Suprapubic skin (tissue), 4 donors: ENCODE measurements around the gene RSPO4. TPM values are rescaled to one million over a fixed set of nuclear protein-coding genes. Genes with fewer than 3 reads are reported as not detected.
"Not testable (repeated sequence)": the region's sequence is repeated elsewhere in the genome, so short reads cannot be mapped to it uniquely, and the experiment has no call there.

ENCODE experiments used
- DNase-seq, 2 donors: peaks; one replicate each; pipeline ENCODE4 v3.0.0-alpha.2; 2019; ENCODE audit warnings: low spot score in 2 of 2
- H3K27ac ChIP-seq: fragments of 200-600 bp; sonication (generic); one replicate; pipeline ENCODE4 v1.5.1; 2019
- H3K27me3 ChIP-seq: fragments of 200-600 bp; sonication (generic); one replicate; pipeline ENCODE4 v1.5.1; 2019
- H3K36me3 ChIP-seq: fragments of 200-600 bp; sonication (generic); one replicate; pipeline ENCODE4 v1.5.1; 2019
- H3K4me1 ChIP-seq: fragments of 200-600 bp; sonication (generic); one replicate; pipeline ENCODE4 v1.5.1; 2019
- H3K4me3 ChIP-seq: fragments of 200-600 bp; sonication (generic); one replicate; pipeline ENCODE4 v1.5.1; 2019; ENCODE audit warnings: mild to moderate bottlenecking
- H3K9me3 ChIP-seq: fragments of 200-600 bp; sonication (generic); one replicate; pipeline ENCODE4 v1.5.1; 2019
- EP300 ChIP-seq: sonication (generic); formaldehyde crosslinking; IDR thresholded peaks from one replicate; pipeline ENCODE4 v1.6.1; 2017; ENCODE audit warnings: antibody characterized with exemption
- POLR2A ChIP-seq, 2 donors: fragments of 450-650 bp; IDR thresholded peaks; one replicate each; pipeline ENCODE4 v1.6.1; 2017; ENCODE audit warnings: antibody characterized with exemption in 2 of 2, mild to moderate bottlenecking in 2 of 2, moderate library complexity in 2 of 2
- POLR2AphosphoS5 ChIP-seq, 3 donors: sonication (generic); formaldehyde crosslinking; IDR thresholded peaks; one replicate each; pipeline ENCODE4 v1.6.1; 2017; ENCODE audit warnings: antibody characterized with exemption in 3 of 3
- WGBS: methylation state at CpG from one replicate; pipeline ENCODE4 v1.1.5; 2018; 5-methylcytosine and 5-hydroxymethylcytosine counted together
- total RNA-seq, 4 donors: library from RNA; depleted of rRNA; stranded (reverse); fragments of >200 nt; gene quantifications; one replicate each; pipeline ENCODE4 v1.1.0, GENCODE V29; 2016
- TF ChIP-seq, protein P1 (sequence below), 2 donors: fragments of 200-600 bp in 1 of 2; fragments of 450-650 bp in 1 of 2; sonication (generic) in 1 of 2; IDR thresholded peaks; one replicate each; pipeline ENCODE4 v1.5.1; 2016 to 2019; ENCODE audit warnings: antibody characterized with exemption in 2 of 2, mild to moderate bottlenecking in 1 of 2, moderate library complexity in 1 of 2

The RSPO4 gene
- total RNA-seq, 4 donors from 2014 or later, result 0.26 to 0.91 (median 0.67) TPM

- no peak for DNase-seq
- WGBS, result 25% methylated on average over 3 of the region's 6 CpGs
- Histone ChIP-seq H3K27me3 (peaks cover 61% of the 10 kb centered on the region), H3K4me1 (no peaks in the 10 kb centered on the region), H3K27ac (no peak overlapping the region), H3K9me3 (no peaks in the 10 kb centered on the region), H3K36me3 (no peaks in the 10 kb centered on the region), H3K4me3 (no peak overlapping the region)
- no peak for TF ChIP-seq EP300
- TF ChIP-seq, protein P1, sequence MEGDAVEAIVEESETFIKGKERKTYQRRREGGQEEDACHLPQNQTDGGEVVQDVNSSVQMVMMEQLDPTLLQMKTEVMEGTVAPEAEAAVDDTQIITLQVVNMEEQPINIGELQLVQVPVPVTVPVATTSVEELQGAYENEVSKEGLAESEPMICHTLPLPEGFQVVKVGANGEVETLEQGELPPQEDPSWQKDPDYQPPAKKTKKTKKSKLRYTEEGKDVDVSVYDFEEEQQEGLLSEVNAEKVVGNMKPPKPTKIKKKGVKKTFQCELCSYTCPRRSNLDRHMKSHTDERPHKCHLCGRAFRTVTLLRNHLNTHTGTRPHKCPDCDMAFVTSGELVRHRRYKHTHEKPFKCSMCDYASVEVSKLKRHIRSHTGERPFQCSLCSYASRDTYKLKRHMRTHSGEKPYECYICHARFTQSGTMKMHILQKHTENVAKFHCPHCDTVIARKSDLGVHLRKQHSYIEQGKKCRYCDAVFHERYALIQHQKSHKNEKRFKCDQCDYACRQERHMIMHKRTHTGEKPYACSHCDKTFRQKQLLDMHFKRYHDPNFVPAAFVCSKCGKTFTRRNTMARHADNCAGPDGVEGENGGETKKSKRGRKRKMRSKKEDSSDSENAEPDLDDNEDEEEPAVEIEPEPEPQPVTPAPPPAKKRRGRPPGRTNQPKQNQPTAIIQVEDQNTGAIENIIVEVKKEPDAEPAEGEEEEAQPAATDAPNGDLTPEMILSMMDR (IDR thresholded peaks at IDR 0.05), result no peak
- TF ChIP-seq POLR2AphosphoS5 (IDR thresholded peaks at IDR 0.05), result no peak
- TF ChIP-seq POLR2A (IDR thresholded peaks at IDR 0.05), result no peak
Observed at GRCh38 chr20:990293-990959, 11.7 kb downstream of the RSPO4 start.

GRCh38 chr20:988272-988671, 13.8 kb downstream of the RSPO4 start:
- no peak for DNase-seq
- no peak overlapping the region for H3K4me3 ChIP-seq
- H3K36me3 ChIP-seq, result no peaks in the 10 kb centered on the region
- WGBS, result 73% methylated on average over 3 of the region's 3 CpGs
- no peaks in the 10 kb centered on the region for H3K4me1 ChIP-seq
- TF ChIP-seq POLR2AphosphoS5 (IDR thresholded peaks at IDR 0.05), result no peak
- TF ChIP-seq, protein P1 (IDR thresholded peaks at IDR 0.05), result no peak
- H3K9me3 ChIP-seq, result no peaks in the 10 kb centered on the region
- H3K27me3 ChIP-seq, result peaks cover 62% of the 10 kb centered on the region
- no peak overlapping the region for H3K27ac ChIP-seq

GRCh38 chr20:987677-988076, 14.4 kb downstream of the RSPO4 start:
- H3K4me3 ChIP-seq, result no peak overlapping the region
- TF ChIP-seq EP300 (no peak), POLR2A (IDR thresholded peaks at IDR 0.05) (no peak), POLR2AphosphoS5 (IDR thresholded peaks at IDR 0.05) (no peak)
- TF ChIP-seq, protein P1 (IDR thresholded peaks at IDR 0.05), result no peak
- peaks cover 59% of the 10 kb centered on the region for H3K27me3 ChIP-seq
- 81% methylated on average over 2 of the region's 2 CpGs for WGBS
- DNase-seq, result no peak
- no peaks in the 10 kb centered on the region for H3K9me3 ChIP-seq
- no peak overlapping the region for H3K27ac ChIP-seq
- H3K4me1 ChIP-seq, result no peaks in the 10 kb centered on the region
- no peaks in the 10 kb centered on the region for H3K36me3 ChIP-seq

DNA sequence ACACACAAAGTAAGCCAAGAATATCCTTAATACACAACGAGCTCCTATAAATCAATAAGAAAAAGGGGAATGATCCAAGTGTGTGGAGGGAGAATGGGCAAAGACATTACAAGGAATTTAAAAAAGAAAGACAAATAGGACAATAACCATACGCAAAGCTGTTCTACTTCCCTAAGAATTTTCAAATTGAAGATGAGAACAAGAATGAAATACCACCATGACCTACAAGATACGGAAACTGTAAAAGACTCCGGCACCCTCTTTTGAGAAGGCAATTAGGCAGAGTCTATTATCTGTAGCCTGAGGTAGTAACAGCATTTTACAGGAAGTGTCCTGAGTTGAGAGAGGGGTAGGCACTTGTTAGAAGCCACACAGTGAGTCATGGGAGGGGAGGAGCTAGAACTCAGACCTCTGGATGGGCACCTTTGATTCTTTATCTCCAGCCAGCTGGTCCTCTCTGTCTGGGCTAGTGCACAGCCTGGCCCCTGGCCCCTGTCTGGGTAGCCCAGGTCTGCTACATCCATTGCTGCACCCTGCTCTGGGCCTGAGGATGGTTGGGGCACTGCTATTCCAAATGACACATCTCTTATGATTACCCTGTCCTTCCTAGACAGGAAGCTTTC, 15.3 kb downstream of the RSPO4 start:
- H3K4me3 ChIP-seq, result no peak overlapping the region
- TF ChIP-seq POLR2A (IDR thresholded peaks at IDR 0.05), result no peak
- TF ChIP-seq, protein P1 (IDR thresholded peaks at IDR 0.05), result no peak
- TF ChIP-seq EP300, result no peak
- no peak for TF ChIP-seq POLR2AphosphoS5 (IDR thresholded peaks at IDR 0.05)
- H3K9me3 ChIP-seq, result no peaks in the 10 kb centered on the region
- DNase-seq, result no peak
- 57% methylated on average over 4 of the region's 4 CpGs for WGBS
- H3K27ac ChIP-seq, result no peak overlapping the region
- H3K27me3 ChIP-seq, result peaks cover 53% of the 10 kb centered on the region
- no peaks in the 10 kb centered on the region for H3K36me3 ChIP-seq
- no peaks in the 10 kb centered on the region for H3K4me1 ChIP-seq

GRCh38 chr20:984994-985393, 17.1 kb downstream of the RSPO4 start:
- H3K36me3 ChIP-seq, H3K27ac ChIP-seq, H3K9me3 ChIP-seq, DNase-seq, H3K4me1 ChIP-seq, H3K4me3 ChIP-seq: not testable (repeated sequence)
- 80% methylated on average over 1 of the region's 1 CpG for WGBS
- peaks cover 44% of the 10 kb centered on the region for H3K27me3 ChIP-seq
